ENCODE results near the gene NR2F1-AS1. TPM values are rescaled to one million over a fixed set of nuclear protein-coding genes. Genes with fewer than 3 reads are reported as not detected.

The NR2F1-AS1 gene
- total RNA-seq, 1 experiment from 2014 or later = 27.0 TPM

GRCh38 chr5:93381057-93381456, 200.0 kb downstream of the NR2F1-AS1 start:
- ChIA-PET POLR2A (no interaction called here), CTCF (no interaction called here)
- no peak for DNase-seq (ENCODE audit: low read depth, low spot score)
- Histone ChIP-seq H3K27me3 (ENCODE audit: control insufficient read depth, insufficient read depth, low read length) (no peaks in the 10 kb centered on the region), H3K36me3 (ENCODE audit: control insufficient read depth, insufficient read depth, low read length) (no peaks in the 10 kb centered on the region), H3K4me3 (ENCODE audit: low read depth in 2 of 2, low read length in 2 of 2) (no peak overlapping the region), H3K9me3 (ENCODE audit: control insufficient read depth, insufficient read depth, low read depth, low read length) (no peaks in the 10 kb centered on the region), H3K27ac (ENCODE audit: low read length) (no peak overlapping the region), H3K4me1 (ENCODE audit: control insufficient read depth, insufficient read depth, low read length) (no peaks in the 10 kb centered on the region)
- TF ChIP-seq POLR2AphosphoS5 (IDR thresholded peaks at IDR 0.05; ENCODE audit: low read depth, low read length) (no peak), REST (IDR thresholded peaks at IDR 0.05; ENCODE audit: insufficient read depth in 1 of 2, low read depth in 2 of 2, low read length in 1 of 2) (no peak), TCF7L2 (IDR thresholded peaks at IDR 0.05; ENCODE audit: low read depth, low read length) (no peak), CTCF (IDR thresholded peaks at IDR 0.05) (no peak), SIN3A (IDR thresholded peaks at IDR 0.05; ENCODE audit: borderline replicate concordance, insufficient read depth, low read depth, low read length) (no peak)
- BruUV-seq (replicated peaks) = no TSS peak
- no peak for ATAC-seq
- in situ Hi-C loops (cut with HindIII; ENCODE audit: low pct_unique_long_range_greater_than_20kb, low sequenced_read_pairs) (no loop called here), intact Hi-C loops (cut with micrococcal nuclease; ENCODE audit: unreplicated experiment) (no loop called here)

- no peaks in the 10 kb centered on the region for H3K36me3 ChIP-seq (ENCODE audit: control insufficient read depth, insufficient read depth, low read length)
- no peaks in the 10 kb centered on the region for H3K4me1 ChIP-seq (ENCODE audit: control insufficient read depth, insufficient read depth, low read length)
- in situ Hi-C loops (cut with HindIII; ENCODE audit: low pct_unique_long_range_greater_than_20kb, low sequenced_read_pairs) (no loop called here), intact Hi-C loops (cut with micrococcal nuclease; ENCODE audit: unreplicated experiment) (no loop called here)
- no peaks in the 10 kb centered on the region for H3K27me3 ChIP-seq (ENCODE audit: control insufficient read depth, insufficient read depth, low read length)
- ATAC-seq (no peak), DNase-seq (ENCODE audit: low read depth, low spot score) (no peak)
- no peak for TF ChIP-seq POLR2AphosphoS5 (IDR thresholded peaks at IDR 0.05; ENCODE audit: low read depth, low read length)
- TF ChIP-seq CTCF (IDR thresholded peaks at IDR 0.05) = no peak
- TF ChIP-seq TCF7L2 (IDR thresholded peaks at IDR 0.05; ENCODE audit: low read depth, low read length) = no peak
- TF ChIP-seq REST (IDR thresholded peaks at IDR 0.05; ENCODE audit: insufficient read depth in 1 of 2, low read depth in 2 of 2, low read length in 1 of 2) = no peak
- no peak for TF ChIP-seq SIN3A (IDR thresholded peaks at IDR 0.05; ENCODE audit: borderline replicate concordance, insufficient read depth, low read depth, low read length)
- H3K9me3 ChIP-seq (ENCODE audit: control insufficient read depth, insufficient read depth, low read depth, low read length) = no peaks in the 10 kb centered on the region
- no TSS peak for BruUV-seq (replicated peaks)
- ChIA-PET POLR2A (no interaction called here), CTCF (no interaction called here)
- no peak overlapping the region for H3K4me3 ChIP-seq (ENCODE audit: low read depth in 2 of 2, low read length in 2 of 2)
- H3K27ac ChIP-seq (ENCODE audit: low read length) = no peak overlapping the region
Observed at GRCh38 chr5:93378073-93378472, 202.9 kb downstream of the NR2F1-AS1 start.

All from Panc1 (cell line).